ENCODE data around the gene SCAND1.

The SCAND1 gene

GRCh38 chr20:35988910-35989463 lies 34.7 kb upstream of the SCAND1 start:
- peak; percentile 36 for DNase-seq (ENCODE audit: low read depth)
- no peak for TF ChIP-seq CTCF (conservative IDR thresholded peaks at IDR 0.05; ENCODE audit: low read length)
- no peak overlapping the region for H3K4me3 ChIP-seq (ENCODE audit: low read length)

DNA sequence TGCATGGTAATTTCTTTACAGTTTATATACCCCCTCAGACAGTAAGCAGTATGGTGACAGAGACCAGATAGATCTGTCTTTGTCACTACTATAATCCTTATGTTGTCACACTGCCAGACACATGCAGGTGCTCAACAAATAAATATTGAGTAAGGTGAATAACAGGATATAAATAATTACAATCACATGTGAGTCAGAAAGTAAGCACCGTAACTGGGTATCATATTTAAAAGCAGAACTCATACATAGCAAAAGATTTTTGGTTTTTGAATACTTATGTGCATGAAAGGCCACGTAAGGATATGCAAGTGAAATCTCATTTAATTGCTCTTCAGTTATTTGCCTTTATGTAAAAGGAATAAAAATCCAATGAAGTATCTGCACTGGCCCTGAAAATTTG lies 31.5 kb upstream of the SCAND1 start:
- DNase-seq (ENCODE audit: low read depth): no peak
- no peak overlapping the region for H3K4me3 ChIP-seq (ENCODE audit: low read length)
- no peak for TF ChIP-seq CTCF (conservative IDR thresholded peaks at IDR 0.05; ENCODE audit: low read length)

DNA sequence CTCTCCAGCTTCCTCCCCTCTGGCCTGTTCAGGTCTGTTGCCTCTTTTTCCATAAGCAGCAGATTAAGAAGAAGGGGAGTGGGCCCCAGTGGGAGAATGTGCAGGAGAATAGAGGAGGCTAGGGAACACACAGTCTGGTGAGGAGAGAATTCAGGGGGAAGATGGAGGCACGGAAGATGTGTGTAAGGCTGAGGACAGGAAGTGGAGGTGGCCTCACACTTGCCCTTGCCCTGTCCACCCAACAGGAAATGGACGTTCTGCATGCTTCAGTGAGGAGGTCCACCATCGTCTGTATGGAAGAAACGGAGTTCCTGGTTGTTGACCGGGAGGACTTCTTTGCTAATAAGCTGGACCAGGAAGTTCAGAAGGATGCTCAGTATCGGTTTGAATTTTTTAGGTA lies 30.1 kb upstream of the SCAND1 start:
- DNase-seq (ENCODE audit: low read depth): no peak
- no peak overlapping the region for H3K4me3 ChIP-seq (ENCODE audit: low read length)
- no peak for TF ChIP-seq CTCF (conservative IDR thresholded peaks at IDR 0.05; ENCODE audit: low read length)

DNA sequence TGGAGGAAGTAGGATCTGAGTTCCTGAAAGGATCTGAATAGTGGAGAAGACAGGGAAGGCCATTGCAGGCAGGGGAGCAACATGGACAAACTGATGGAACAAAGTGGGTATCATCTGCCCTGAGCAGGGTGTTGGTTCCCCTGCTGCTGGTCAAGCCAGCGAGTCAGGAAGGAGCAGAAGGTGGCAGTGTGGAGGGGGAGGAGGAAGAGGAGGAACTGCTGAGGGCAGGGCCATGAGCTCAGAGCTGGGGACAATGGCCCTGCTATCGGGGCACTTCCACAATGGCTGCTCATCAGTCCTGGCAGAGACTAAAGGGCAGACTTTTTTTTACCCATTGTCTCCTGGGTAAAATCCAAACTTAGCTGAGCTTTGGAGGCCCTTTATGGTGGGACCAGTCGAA lies 27.7 kb upstream of the SCAND1 start:
- no peak for TF ChIP-seq CTCF (conservative IDR thresholded peaks at IDR 0.05; ENCODE audit: low read length)
- DNase-seq (ENCODE audit: low read depth): no peak

GRCh38 chr20:35979544-35979943 lies 25.2 kb upstream of the SCAND1 start:
- TF ChIP-seq CTCF (conservative IDR thresholded peaks at IDR 0.05; ENCODE audit: low read length): no peak
- DNase-seq (ENCODE audit: low read depth): no peak
- no peak overlapping the region for H3K4me3 ChIP-seq (ENCODE audit: low read length)

More for the DNA sequence above, 27.7 kb upstream of the SCAND1 start:
- no peak overlapping the region for H3K4me3 ChIP-seq (ENCODE audit: low read length)

DNA sequence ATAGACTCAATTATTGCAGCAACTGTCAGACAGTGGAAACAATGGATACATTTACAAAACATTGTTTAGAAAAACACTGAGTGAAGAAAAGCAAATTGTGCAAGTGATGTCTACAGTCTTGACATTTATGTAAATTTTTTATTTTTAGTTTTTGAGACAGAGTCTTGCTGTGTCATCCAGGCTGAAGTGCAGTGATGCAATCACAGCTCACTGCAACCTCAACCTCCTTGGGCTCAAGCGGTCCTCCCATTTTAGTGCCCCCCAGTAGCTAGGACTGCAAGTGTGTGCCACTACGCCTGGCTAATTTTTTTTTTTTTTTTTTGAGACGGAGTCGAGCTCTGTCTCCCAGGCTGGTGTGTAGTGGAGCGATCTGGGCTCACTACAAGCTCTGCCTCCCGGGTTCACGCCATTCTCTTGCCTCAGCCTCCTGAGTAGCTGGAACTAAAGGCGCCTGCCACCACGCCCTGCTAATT lies 23.8 kb upstream of the SCAND1 start:
- DNase-seq (ENCODE audit: low read depth): peak; percentile 42
- no peak for TF ChIP-seq CTCF (conservative IDR thresholded peaks at IDR 0.05; ENCODE audit: low read length)
- H3K4me3 ChIP-seq (ENCODE audit: low read length): no peak overlapping the region

DNA sequence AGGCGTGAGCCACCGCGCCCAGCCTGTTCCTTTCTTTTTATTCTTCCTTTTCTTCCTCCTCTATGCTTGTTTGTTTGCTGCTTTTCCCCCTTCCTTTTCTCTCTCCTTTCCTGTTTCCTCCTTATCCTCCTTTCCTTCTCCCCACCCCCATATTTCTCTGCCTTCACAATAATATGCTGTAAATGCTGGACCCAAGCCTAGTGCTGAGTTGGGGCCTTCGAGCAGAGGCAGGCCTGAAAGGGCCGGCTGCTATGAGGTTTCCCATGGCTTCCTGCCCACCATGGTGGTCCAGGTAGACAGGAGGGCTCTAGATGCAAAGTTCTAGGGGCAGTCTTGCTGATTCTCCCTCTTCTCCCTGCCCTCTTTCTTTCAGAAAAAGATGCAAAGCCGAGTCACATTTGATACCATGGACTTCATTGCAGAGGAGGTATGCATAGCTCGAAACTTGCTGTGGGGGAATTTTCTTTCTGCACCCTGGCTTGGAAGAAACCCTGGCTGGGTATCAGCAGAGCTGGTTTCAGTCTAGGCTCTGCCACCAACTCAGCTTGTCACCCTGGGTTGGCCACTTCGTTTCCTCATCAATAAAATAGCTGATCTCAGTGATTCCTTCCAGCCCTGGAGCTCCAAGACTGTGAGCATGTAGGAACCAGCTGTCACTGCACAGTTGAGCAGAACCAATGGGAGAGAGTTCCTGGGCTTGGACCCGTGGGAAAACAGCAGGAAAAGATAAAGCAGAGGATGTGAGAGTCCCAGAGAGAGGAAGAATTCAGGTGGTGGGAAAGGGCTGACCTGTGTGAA lies 21.5 kb upstream of the SCAND1 start:
- no peak overlapping the region for H3K4me3 ChIP-seq (ENCODE audit: low read length)
- no peak for TF ChIP-seq CTCF (conservative IDR thresholded peaks at IDR 0.05; ENCODE audit: low read length)
- DNase-seq (ENCODE audit: low read depth): no peak

Measured in AG10803 (cell line).